Ascending aorta (tissue), 2 donors: Measurements from ENCODE around the gene GCLM. TPM values are rescaled to one million over a fixed set of nuclear protein-coding genes. Genes with fewer than 3 reads are reported as not detected.

ENCODE experiments used
- DNase-seq, 2 donors: peaks; one replicate each; pipeline ENCODE4 v3.0.0-alpha.2; 2019; ENCODE audit warnings: low spot score in 2 of 2
- H3K27ac ChIP-seq, 2 donors: fragments of 200-600 bp; sonication (generic); one replicate each; pipeline ENCODE4 v1.5.1; 2016 to 2017; ENCODE audit warnings: mild to moderate bottlenecking in 1 of 2
- H3K27me3 ChIP-seq: fragments of 200-600 bp; sonication (generic); one replicate; pipeline ENCODE4 v1.5.1; 2017
- H3K36me3 ChIP-seq, 2 donors: fragments of 200-600 bp; sonication (generic); one replicate each; pipeline ENCODE4 v1.5.1; 2016
- H3K4me1 ChIP-seq, 2 donors: fragments of 200-600 bp; sonication (generic); one replicate each; pipeline ENCODE4 v1.5.1; 2016 to 2017; ENCODE audit warnings: mild to moderate bottlenecking in 1 of 2
- H3K4me3 ChIP-seq, 2 donors: fragments of 200-600 bp; sonication (generic); one replicate each; pipeline ENCODE4 v1.5.1; 2016 to 2017; ENCODE audit warnings: mild to moderate bottlenecking in 1 of 2
- H3K9me3 ChIP-seq, 2 donors: fragments of 200-600 bp; sonication (generic); one replicate each; pipeline ENCODE4 v1.5.1; 2016
- intact Hi-C: fragments of 100-400 bp; cut with DNase I; formaldehyde crosslinking; loops from one replicate; pipeline ENCODE4 v1.15.1; 2023
- total RNA-seq: library from RNA; depleted of rRNA; stranded (reverse); fragments of >200 nt; gene quantifications from one replicate; pipeline ENCODE4 v1.1.0, GENCODE V29; 2016
- TF ChIP-seq, protein P1 (sequence below), 3 experiments: fragments of 200-600 bp in 2 of 3; fragments of 450-650 bp in 1 of 3; sonication (generic) in 2 of 3; IDR thresholded peaks; one replicate each; pipeline ENCODE4 v1.5.1; 2016 to 2019; ENCODE audit warnings: antibody characterized with exemption in 3 of 3, mild to moderate bottlenecking in 1 of 3, moderate library complexity in 1 of 3

The GCLM gene
- total RNA-seq, 1 donor from 2014 or later: 3.3 TPM

DNA sequence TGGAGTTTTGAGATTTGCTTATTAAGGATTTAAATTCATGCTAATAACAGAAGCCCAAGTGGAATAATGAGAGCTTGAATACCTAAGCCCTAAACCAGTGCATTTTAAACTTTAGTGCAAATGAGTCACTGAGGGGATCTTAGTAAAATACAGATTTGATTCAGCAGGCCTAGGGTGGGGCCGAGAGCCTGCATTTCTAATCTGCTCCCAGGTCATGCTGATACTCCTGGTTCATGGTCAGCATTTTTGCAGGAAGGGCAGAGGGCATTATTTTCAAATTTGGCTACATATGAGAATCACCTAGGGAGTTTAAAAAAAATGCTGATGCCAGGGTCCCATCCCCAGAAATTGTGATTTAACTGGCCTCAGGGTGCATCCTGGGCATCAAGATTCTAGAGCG, 69.5 kb downstream of the GCLM start:
- intact Hi-C loops: loop anchor here (10.0 kb wide), 2 partner anchors 875 to 1005 kb away; partner anchors contain the start of genes DIPK1A and RPL5
- DNase-seq: no peak

DNA sequence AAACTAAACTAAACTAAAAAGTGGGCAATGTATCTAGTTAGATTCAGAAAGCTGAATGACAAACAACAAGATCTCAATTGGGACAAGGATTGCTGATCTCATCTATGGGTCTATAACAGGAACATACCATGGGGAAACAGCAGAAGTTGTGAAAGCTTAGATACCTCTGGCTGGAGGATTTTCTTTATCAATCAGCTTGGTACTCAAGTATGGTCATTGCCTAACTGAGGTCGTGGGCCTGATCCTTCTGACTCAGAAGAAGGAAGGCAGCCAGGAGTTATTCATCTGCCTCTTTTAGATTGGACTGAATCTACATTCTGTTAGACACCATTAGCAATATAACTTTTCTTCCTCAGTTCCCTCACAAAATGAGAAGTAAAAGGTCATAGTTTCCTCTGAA, 69.9 kb downstream of the GCLM start:
- Histone ChIP-seq H3K27me3 (no peaks in the 10 kb centered on the region), H3K36me3 (no peaks in the 10 kb centered on the region), H3K4me3 (no peak overlapping the region), H3K27ac (no peak overlapping the region), H3K9me3 (no peaks in the 10 kb centered on the region), H3K4me1 (peaks cover 0 to 4% of the 10 kb centered on the region in 2 donors)
- no peak for DNase-seq
- TF ChIP-seq, protein P1, sequence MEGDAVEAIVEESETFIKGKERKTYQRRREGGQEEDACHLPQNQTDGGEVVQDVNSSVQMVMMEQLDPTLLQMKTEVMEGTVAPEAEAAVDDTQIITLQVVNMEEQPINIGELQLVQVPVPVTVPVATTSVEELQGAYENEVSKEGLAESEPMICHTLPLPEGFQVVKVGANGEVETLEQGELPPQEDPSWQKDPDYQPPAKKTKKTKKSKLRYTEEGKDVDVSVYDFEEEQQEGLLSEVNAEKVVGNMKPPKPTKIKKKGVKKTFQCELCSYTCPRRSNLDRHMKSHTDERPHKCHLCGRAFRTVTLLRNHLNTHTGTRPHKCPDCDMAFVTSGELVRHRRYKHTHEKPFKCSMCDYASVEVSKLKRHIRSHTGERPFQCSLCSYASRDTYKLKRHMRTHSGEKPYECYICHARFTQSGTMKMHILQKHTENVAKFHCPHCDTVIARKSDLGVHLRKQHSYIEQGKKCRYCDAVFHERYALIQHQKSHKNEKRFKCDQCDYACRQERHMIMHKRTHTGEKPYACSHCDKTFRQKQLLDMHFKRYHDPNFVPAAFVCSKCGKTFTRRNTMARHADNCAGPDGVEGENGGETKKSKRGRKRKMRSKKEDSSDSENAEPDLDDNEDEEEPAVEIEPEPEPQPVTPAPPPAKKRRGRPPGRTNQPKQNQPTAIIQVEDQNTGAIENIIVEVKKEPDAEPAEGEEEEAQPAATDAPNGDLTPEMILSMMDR (IDR thresholded peaks at IDR 0.05): no peak
- intact Hi-C loops: no loop called here

More for the DNA sequence above, 69.5 kb downstream of the GCLM start:
- Histone ChIP-seq H3K4me3 (no peak overlapping the region), H3K36me3 (no peaks in the 10 kb centered on the region), H3K9me3 (no peaks in the 10 kb centered on the region), H3K4me1 (peaks cover 0 to 9% of the 10 kb centered on the region in 2 donors), H3K27me3 (no peaks in the 10 kb centered on the region), H3K27ac (no peak overlapping the region)
- TF ChIP-seq, protein P1 (IDR thresholded peaks at IDR 0.05): no peak

DNA sequence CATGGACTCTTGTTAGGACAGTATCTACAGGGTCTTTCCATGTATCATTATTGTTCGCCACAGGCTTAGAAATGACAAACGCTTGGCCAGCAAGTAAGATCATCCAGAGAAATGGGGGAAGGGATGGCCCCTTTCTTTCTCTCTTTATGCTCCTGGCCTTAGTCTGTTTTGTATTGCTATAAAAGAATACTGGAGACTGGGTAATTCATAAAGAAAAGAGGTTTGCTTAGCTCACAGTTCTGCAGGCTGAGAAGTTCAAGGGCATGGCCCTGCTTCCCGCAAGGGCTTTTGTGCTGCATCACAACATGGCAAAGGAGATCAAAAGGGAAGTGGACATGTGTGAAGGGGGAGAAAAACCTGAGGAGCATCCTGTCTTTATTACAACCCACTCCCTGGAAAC, 71.3 kb downstream of the GCLM start:
- Histone ChIP-seq H3K27me3 (no peaks in the 10 kb centered on the region), H3K4me3 (no peak overlapping the region), H3K9me3 (peaks cover 0 to 8% of the 10 kb centered on the region in 2 donors), H3K27ac (no peak overlapping the region), H3K4me1 (no peaks in the 10 kb centered on the region), H3K36me3 (no peaks in the 10 kb centered on the region)
- TF ChIP-seq, protein P1 (IDR thresholded peaks at IDR 0.05): no peak
- intact Hi-C loops: no loop called here
- no peak for DNase-seq

Other genes starting within 250 kb of the GCLM start
- 41.0 TPM for gene BCAR3, start 227.6 kb downstream of the GCLM start, total RNA-seq
- gene DNTTIP2, start 30.2 kb downstream of the GCLM start, total RNA-seq: 27.1 TPM
- gene ABCA4, start 211.7 kb upstream of the GCLM start, total RNA-seq: not detected